Nephron progenitor cell (in vitro differentiated cells): Measurements from ENCODE around the gene PEX5L.

Source experiments
- DNase-seq: peaks from one replicate; pipeline ENCODE4 v3.0.0; 2021
- H3K27ac Mint-ChIP-seq: 2 replicates; pipeline ENCODE4 v1.8.0; 2021; ENCODE audit warnings: mild to moderate bottlenecking, moderate library complexity, mixed read lengths
- H3K27me3 Mint-ChIP-seq: 2 replicates; pipeline ENCODE4 v1.8.0; 2021; ENCODE audit warnings: mild to moderate bottlenecking, low read depth, mixed read lengths; ENCODE audit not compliant: poor library complexity
- H3K36me3 Mint-ChIP-seq: 2 replicates; pipeline ENCODE4 v1.8.0; 2021; ENCODE audit warnings: low read depth, mixed read lengths
- H3K4me1 Mint-ChIP-seq: 2 replicates; pipeline ENCODE4 v1.8.0; 2021; ENCODE audit warnings: mixed read lengths
- H3K4me3 Mint-ChIP-seq: 2 replicates; pipeline ENCODE4 v1.8.0; 2021; ENCODE audit warnings: mild to moderate bottlenecking, moderate library complexity, mixed read lengths
- H3K9me3 Mint-ChIP-seq: 2 replicates; pipeline ENCODE4 v1.8.0; 2021; ENCODE audit warnings: mild to moderate bottlenecking, moderate library complexity, mixed read lengths
- TF ChIP-seq, protein P1 (sequence below): fragments of 200-600 bp; sonication (generic); IDR thresholded peaks from 2 replicates; pipeline ENCODE4 v1.5.0; 2021; ENCODE audit warnings: antibody characterized with exemption

Gene PEX5L

DNA sequence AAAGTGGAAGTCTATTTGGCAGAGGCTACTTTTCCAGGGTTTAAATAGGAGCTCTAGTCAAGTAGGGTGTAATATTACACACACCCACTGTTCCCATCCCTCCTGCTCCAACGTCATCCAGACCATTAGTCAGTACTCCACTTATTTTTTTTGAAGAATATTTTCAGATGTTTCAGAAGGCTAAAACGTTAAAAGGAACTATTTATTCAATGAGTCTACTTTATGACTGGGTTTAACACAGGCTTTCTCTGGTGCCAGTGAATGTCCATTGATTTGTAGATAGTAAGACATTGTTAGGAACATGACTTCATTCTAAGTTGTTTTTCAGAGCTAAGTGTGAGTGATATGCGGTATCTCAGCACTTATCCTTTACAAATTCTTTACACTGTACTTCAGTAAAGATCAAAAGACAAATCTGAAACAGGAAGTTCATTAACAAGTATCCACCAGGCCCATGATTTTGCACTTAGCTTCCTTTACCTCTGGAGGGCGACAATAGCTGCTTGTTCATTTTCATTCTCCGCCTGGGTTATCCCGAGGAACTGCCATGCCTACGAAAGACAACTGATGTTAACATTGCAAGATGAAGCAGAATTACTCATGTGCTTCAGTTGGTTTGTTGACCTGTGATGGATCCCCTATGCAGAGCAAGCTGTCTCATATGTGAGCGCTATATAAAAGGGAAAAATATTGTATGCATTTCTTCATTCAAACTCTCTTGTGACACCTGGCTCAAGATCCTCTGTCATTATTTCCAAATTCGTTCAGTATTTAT is 225.2 kb downstream of the PEX5L start:
- H3K27ac Mint-ChIP-seq = no peak overlapping the region
- no peak overlapping the region for H3K4me3 Mint-ChIP-seq
- peaks cover 7% of the 10 kb centered on the region for H3K4me1 Mint-ChIP-seq
- H3K27me3 Mint-ChIP-seq = no peaks in the 10 kb centered on the region
- peak; percentile 36 for DNase-seq
- no peaks in the 10 kb centered on the region for H3K9me3 Mint-ChIP-seq
- TF ChIP-seq, protein P1, sequence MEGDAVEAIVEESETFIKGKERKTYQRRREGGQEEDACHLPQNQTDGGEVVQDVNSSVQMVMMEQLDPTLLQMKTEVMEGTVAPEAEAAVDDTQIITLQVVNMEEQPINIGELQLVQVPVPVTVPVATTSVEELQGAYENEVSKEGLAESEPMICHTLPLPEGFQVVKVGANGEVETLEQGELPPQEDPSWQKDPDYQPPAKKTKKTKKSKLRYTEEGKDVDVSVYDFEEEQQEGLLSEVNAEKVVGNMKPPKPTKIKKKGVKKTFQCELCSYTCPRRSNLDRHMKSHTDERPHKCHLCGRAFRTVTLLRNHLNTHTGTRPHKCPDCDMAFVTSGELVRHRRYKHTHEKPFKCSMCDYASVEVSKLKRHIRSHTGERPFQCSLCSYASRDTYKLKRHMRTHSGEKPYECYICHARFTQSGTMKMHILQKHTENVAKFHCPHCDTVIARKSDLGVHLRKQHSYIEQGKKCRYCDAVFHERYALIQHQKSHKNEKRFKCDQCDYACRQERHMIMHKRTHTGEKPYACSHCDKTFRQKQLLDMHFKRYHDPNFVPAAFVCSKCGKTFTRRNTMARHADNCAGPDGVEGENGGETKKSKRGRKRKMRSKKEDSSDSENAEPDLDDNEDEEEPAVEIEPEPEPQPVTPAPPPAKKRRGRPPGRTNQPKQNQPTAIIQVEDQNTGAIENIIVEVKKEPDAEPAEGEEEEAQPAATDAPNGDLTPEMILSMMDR = peak; percentile 71
- no peaks in the 10 kb centered on the region for H3K36me3 Mint-ChIP-seq

- TF ChIP-seq, protein P1 = no peak
- peaks cover 7% of the 10 kb centered on the region for H3K4me1 Mint-ChIP-seq
- H3K27me3 Mint-ChIP-seq = no peaks in the 10 kb centered on the region
- DNase-seq = no peak
- H3K27ac Mint-ChIP-seq = no peak overlapping the region
- no peak overlapping the region for H3K4me3 Mint-ChIP-seq
- no peaks in the 10 kb centered on the region for H3K36me3 Mint-ChIP-seq
- no peaks in the 10 kb centered on the region for H3K9me3 Mint-ChIP-seq
Observed at GRCh38 chr3:179809639-179810038, 227.1 kb downstream of the PEX5L start.

DNA sequence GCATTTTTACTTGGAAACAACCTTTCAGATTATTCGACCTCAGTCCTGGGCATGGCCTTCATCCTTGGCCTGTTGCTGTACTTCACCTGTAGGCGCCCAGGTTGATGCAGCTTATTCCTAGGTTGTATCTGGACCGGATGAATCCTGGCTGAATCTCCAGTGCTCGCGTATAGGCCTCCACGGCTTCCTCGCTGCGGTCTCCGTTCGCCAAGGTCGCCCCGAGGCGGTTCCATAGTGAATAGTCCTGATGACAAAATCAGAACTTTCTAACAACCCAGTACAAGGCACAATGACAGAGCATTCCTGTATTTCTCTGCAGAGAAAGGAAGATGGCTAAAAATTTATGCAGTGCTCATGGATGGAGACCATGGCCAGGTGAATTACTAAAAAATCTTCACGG is 229.1 kb downstream of the PEX5L start:
- Mint-ChIP-seq H3K4me1 (peaks cover 7% of the 10 kb centered on the region), H3K27ac (no peak overlapping the region), H3K27me3 (no peaks in the 10 kb centered on the region), H3K4me3 (no peak overlapping the region), H3K9me3 (no peaks in the 10 kb centered on the region), H3K36me3 (no peaks in the 10 kb centered on the region)
- DNase-seq = no peak
- TF ChIP-seq, protein P1 = no peak

GRCh38 chr3:179806177-179806576 is 230.6 kb downstream of the PEX5L start:
- H3K27ac Mint-ChIP-seq = no peak overlapping the region
- H3K4me1 Mint-ChIP-seq = peaks cover 2% of the 10 kb centered on the region
- TF ChIP-seq, protein P1 = no peak
- no peaks in the 10 kb centered on the region for H3K36me3 Mint-ChIP-seq
- H3K27me3 Mint-ChIP-seq = no peaks in the 10 kb centered on the region
- H3K9me3 Mint-ChIP-seq = no peaks in the 10 kb centered on the region
- no peak for DNase-seq
- H3K4me3 Mint-ChIP-seq = no peak overlapping the region

DNA sequence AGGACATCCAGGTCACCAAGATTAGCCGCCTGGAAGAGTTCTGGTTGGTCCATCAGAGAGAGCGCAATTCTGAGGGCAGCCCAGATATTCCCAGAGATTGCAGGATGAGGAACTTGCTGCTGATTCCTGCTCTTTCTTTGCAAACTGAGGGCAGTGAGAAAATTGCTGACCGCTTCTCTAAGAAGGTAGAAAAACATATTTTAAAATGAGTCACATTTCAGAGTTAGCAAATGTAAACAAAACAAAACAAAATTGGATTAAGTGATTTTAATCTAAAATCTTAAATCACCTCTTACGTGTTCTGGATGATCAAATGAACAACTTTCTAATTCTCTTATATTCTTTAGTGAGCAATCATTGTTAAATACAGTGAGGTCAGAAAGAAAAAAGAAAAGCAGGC is 234.9 kb downstream of the PEX5L start:
- TF ChIP-seq, protein P1 = no peak
- no peaks in the 10 kb centered on the region for H3K4me1 Mint-ChIP-seq
- no peak for DNase-seq
- H3K27ac Mint-ChIP-seq = no peak overlapping the region
- H3K27me3 Mint-ChIP-seq = no peaks in the 10 kb centered on the region
- H3K9me3 Mint-ChIP-seq = no peaks in the 10 kb centered on the region
- H3K36me3 Mint-ChIP-seq = no peaks in the 10 kb centered on the region
- no peak overlapping the region for H3K4me3 Mint-ChIP-seq

GRCh38 chr3:179801263-179801662 is 235.5 kb downstream of the PEX5L start:
- H3K4me3 Mint-ChIP-seq = no peak overlapping the region
- no peaks in the 10 kb centered on the region for H3K4me1 Mint-ChIP-seq
- no peaks in the 10 kb centered on the region for H3K9me3 Mint-ChIP-seq
- DNase-seq = no peak
- no peak overlapping the region for H3K27ac Mint-ChIP-seq
- no peaks in the 10 kb centered on the region for H3K27me3 Mint-ChIP-seq
- no peaks in the 10 kb centered on the region for H3K36me3 Mint-ChIP-seq
- TF ChIP-seq, protein P1 = no peak
